NCI-H2196 (cell line): ENCODE measurements around the gene PRRT4.

Experiments used
- DNase-seq: peaks from one replicate; lab custom pipeline; 2025; ENCODE audit not compliant: unreplicated experiment; lab: John Stamatoyannopoulos, UW

The PRRT4 gene

DNA sequence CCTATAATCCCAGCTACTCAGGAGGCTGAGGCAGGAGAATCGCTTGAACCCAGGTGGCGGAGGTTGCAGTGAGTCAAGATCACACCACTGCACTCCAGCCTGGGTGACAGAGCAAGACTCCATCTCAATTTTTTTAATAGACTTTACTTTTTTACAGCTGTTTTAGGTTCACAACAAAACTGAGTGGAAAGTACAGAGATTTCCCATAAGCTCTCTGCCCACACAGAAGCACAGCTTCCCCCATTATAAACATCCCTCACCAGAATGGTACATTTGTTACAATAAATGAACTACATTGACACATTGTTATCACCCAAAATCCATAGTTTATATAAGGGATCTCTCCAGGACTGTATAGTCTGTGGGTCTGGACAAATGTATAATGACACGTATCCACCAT lies 14.6 kb upstream of the PRRT4 start:
- DNase-seq, result no peak

DNA sequence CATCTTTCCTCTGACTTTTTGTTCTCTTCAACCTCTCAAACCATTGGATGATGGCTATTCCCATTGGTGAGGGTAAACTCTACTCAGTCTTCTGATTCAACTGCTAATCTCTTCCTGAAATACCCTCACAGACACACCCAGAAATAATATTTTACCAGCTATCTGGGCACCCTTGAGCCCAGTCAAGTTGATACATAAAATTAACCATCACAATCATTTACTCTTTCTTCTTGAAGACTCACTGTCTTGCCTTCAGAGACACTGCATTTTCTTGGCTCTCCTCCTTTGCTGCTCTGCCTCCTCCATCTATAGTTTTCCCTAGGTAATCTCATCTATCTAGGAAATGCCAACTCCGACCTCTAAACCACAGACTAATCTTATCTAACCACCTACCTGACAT lies 12.6 kb upstream of the PRRT4 start:
- DNase-seq, result no peak

DNA sequence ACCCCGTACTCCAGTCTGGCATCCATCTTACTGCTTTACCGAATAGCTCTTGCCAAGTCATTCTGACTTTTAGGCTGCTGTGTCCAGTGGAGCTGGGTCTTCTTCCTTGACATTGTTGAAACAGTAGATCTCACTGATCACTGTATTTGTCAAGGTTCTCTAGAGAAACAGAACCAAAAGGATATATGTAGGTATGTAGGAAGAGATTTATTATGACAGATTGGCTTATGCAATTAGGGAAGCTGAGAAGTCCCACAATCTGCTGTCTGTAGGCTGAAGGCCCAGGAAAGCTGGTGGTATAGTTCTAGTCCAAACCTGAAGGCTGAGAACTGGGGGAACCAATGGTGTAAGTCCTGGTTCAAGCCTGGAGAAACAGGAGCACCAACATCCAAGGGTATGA lies 12.1 kb upstream of the PRRT4 start:
- DNase-seq, result no peak

DNA sequence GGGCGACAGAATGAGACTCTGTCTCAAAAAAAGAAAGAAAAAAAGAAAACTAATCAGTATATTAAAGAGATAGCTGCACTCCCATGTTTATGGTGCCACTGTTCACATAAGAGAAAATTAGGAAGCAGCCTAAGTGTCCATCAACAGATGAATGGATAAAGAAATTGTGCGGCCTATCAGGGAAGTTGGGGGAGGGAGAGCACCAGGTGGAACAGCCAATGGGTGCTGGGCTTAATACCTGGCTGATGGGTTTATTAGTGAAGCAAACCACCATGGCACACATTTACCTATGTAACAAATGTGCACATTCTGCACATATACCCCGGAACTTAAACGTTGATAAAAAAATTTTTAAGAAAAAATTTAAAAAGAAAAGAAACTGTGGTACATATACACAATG lies 9.0 kb upstream of the PRRT4 start:
- no peak for DNase-seq

DNA sequence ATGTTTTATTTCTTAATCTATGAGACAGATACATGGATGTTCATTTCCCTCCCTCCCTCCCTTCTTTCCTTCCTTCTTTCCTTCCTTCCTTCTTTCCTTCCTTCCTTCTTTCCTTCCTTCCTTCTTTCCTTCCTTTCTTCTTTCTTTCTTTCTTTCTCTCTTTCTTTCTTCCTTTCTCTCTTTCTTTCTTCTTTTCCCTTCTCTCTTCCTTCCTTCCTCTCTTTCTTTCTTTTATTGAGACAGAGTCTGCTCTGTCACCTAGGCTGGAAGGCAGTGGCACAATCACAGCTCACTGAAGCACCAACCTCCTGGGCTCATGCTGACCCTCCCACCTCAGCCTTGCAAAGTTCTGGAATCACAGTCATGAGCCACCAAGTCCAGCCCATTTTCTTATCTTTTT lies 5.5 kb upstream of the PRRT4 start:
- DNase-seq, result no peak

DNA sequence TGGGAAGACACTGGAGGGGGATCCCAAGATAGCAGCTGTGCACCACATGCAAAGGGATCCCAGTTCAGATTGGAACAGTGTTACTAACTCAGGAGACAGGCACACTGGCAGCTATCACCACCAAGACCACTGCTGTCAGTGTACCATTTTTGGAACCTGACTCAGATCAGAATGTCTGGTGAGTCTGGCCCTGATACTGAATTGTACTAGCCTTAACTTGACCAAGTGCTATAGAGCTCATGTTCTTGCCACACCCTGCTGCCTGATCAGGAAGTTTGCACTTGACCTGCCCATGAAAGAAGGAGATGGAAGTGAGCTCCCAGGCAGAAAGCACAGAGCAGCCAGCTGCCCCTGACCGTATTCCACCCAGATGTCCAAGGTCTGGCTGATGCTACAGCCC lies 4.8 kb upstream of the PRRT4 start:
- no peak for DNase-seq

DNA sequence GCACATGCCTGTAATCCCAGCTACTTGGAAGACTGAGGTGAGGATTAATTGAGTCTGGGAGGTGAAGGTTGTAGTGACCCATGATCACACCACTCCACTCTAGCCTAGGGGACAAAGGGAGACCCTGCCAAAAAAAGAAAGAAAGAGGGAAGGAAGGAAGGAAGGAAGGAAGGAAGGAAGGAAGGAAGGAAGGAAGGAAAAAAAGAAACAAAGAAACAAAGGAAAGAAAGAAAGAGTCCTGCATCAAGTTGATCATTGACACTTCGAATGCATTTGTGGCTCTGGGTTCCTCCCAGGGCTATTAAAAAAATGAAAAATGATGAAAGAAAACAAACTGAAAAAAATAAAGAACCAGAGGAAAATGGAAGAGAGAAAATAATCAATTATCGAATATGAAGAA lies 3.9 kb upstream of the PRRT4 start:
- no peak for DNase-seq

- DNase-seq, result no peak
Observed at GRCh38 chr7:128364166-128364870, 2.8 kb upstream of the PRRT4 start.

GRCh38 chr7:128363261-128363721 lies 1.8 kb upstream of the PRRT4 start:
- no peak for DNase-seq

- DNase-seq, result no peak
Observed at GRCh38 chr7:128362670-128363069, 1.2 kb upstream of the PRRT4 start.

DNA sequence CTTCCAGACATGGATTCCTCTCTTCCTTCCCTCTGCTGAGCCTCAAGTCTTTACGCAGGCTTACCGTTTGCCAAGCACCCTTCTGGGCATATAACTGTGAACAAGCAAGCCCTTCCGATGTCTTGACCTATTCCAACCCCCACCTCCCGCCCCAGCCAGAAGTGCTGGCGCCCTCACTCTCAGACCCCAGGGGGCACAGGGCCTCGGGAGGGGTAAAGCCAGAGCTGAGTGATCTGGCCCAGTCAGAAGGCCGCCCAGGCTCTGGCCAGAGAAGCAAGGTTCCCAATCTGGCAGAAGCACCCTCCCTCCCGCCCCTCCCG lies 1.2 kb downstream of the PRRT4 start:
- DNase-seq, result no peak

GRCh38 chr7:128359939-128360338 lies 1.6 kb downstream of the PRRT4 start:
- no peak for DNase-seq

- no peak for DNase-seq
Observed at GRCh38 chr7:128359336-128359735, 2.2 kb downstream of the PRRT4 start.

DNA sequence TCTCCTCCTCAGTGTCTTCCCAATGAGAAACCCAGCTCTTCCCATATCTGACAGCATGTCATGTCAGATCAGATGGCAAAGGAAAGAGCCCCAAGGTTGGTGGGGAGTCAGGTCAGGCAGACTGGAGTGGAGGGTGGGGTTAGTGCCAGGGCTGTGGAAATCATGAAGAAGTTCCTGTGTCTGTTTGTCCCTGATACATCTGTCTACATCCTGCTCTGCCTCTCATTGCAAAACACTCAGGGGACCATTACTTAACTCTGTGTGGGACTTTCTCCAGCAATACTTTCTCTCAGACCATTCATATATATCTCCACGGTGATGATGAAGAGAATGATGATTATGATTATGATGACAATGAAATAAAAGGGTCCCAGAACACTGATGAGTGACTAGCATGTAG lies 3.3 kb downstream of the PRRT4 start:
- no peak for DNase-seq

DNA sequence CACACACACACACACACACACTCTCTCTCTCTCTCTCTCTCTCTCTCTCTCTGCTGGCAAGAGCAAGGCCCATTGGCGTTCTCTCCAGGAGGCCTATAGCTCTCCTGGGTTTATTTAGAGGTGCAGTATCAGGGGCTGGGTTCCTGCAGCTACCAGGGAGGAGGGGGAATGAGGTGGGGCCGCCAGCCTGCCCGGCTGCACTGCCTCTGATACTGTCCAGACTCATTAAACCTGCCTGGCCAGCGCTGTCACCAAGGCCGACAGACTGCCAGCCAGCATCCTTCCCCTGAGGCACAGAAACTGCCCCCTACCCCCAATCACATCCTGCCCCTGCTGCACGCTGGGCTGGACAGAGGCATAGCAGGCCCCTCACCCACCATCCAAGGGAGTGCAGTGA lies 4.3 kb downstream of the PRRT4 start:
- DNase-seq, result no peak

DNA sequence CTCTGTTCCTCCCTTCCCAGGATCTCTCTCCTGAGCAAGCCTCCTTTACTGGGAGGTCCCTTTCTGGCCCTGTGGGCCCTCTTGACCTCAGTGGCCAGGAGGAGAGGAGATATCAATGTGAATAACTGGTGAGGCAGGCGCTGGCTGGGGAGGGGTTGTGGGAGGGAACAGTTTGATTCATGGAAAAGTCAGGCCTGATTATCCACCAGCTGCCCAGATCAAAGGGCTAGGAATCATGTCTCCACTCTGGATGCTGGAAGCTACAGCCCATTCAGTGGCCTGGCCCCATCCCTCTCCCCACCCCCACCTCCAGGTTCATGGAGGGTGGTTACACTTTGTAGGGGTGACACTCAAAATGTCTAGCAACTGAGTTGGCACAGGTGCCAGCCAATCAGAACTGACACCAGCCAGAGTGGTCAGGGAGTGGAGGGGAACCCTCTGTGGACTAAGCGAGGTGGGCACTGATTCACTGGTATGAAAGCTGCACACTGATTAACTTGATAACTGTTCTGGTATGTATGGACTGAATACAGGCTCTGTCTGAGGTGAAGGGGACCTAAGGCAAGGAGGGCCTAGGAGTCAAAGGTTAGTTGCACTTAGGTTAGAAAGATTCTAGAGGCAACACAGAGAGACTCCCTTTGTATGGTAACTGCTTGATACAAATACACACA lies 4.8 kb downstream of the PRRT4 start:
- no peak for DNase-seq

DNA sequence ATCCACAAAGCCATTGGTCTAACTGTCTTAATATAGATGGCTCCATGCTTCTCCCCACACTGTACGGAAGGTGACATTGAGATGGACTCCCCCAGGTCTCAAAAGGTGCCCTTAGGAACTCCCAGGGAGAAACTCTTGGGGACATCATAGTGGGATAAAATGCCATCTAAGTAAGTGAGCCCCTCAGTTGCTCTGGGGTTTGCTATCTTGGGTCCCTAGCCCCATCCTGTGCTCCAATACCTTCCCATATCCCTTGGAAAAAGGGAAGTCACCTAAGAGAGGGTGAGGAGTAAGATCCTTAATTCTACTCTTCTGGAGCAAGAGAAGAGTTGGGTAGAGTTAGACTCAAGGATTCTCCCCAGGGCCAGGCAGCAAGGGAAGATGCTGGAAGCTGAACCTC lies 7.9 kb downstream of the PRRT4 start:
- no peak for DNase-seq

DNA sequence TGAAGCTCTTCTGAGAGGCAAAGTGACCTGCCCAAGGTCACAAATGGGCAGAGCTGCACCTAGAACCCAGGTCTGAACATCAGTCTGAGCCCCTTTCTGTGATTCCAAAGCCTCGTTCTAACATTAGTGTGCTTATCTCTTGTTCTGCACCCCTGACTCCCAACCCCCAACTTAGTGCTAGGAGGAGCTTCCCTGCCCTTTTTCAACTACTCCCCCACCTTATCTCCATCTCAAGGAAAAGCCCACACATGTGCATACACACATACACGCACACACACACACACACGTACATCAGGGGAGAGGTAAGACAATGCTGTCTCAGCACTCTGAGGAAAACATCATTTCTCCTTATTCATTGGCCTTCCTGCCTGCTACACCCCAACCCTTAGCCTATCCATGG lies 8.3 kb downstream of the PRRT4 start:
- no peak for DNase-seq

GRCh38 chr7:128352636-128353035 lies 8.9 kb downstream of the PRRT4 start:
- no peak for DNase-seq

- no peak for DNase-seq
Observed at GRCh38 chr7:128352153-128352537, 9.3 kb downstream of the PRRT4 start.

- no peak for DNase-seq
Observed at GRCh38 chr7:128351296-128352152, 10.0 kb downstream of the PRRT4 start.

GRCh38 chr7:128350708-128351295 lies 10.7 kb downstream of the PRRT4 start:
- DNase-seq, result no peak
